ENCODE results near the gene GNL3L.
A peak's percentile ranks its signal among the peaks of the same experiment; 100 is the strongest.
"Not testable (repeated sequence)": the region's sequence is repeated elsewhere in the genome, so short reads cannot be mapped to it uniquely, and the experiment has no call there.

GNL3L gene, protein sequence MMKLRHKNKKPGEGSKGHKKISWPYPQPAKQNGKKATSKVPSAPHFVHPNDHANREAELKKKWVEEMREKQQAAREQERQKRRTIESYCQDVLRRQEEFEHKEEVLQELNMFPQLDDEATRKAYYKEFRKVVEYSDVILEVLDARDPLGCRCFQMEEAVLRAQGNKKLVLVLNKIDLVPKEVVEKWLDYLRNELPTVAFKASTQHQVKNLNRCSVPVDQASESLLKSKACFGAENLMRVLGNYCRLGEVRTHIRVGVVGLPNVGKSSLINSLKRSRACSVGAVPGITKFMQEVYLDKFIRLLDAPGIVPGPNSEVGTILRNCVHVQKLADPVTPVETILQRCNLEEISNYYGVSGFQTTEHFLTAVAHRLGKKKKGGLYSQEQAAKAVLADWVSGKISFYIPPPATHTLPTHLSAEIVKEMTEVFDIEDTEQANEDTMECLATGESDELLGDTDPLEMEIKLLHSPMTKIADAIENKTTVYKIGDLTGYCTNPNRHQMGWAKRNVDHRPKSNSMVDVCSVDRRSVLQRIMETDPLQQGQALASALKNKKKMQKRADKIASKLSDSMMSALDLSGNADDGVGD

DNA sequence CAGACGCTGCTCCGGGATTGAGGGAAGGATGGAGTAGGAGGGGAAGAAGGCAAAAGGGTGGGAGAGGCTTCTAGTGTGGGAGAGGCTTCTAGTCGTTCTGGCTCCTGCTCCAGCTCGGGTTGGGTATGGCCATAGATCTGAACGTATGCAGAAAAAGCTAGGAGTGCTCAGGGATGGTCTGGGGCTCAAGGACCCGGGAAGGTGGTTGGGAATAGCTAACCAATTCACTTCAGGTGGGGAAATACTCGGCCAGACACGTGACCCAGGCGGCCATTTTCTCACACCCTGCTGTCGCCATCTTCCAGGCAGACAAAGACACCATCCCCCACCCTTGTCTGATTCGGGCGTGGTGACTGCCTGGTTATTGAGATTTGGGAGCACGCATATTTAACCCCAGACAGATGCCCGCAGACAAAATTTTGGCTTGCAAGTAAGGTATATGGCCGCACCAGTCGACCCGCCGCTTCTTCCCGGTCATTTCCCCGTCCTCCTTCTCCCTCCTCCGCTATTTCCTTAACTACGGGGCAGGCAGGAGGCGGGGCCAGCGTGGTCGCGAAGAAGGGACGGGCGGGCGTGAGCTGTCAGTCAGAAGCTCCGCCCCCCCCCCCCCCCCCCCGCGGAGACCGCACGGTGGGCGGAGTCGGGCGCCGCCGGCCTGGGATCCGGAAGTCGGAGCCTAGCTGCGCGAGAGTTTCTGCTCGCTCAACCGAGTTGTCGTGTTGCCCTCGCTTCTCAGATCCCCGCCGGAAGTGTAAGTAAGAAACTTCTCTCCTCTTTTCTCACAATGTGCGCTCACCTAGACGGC, at the start of gene GNL3L:
TSS of gene GNL3L (plus strand) at position 668 of the 805 bp plus-strand sequence. CDS start 2,348 bp downstream, outside the sequence.
- DNase-seq: peak; percentile 84

DNA sequence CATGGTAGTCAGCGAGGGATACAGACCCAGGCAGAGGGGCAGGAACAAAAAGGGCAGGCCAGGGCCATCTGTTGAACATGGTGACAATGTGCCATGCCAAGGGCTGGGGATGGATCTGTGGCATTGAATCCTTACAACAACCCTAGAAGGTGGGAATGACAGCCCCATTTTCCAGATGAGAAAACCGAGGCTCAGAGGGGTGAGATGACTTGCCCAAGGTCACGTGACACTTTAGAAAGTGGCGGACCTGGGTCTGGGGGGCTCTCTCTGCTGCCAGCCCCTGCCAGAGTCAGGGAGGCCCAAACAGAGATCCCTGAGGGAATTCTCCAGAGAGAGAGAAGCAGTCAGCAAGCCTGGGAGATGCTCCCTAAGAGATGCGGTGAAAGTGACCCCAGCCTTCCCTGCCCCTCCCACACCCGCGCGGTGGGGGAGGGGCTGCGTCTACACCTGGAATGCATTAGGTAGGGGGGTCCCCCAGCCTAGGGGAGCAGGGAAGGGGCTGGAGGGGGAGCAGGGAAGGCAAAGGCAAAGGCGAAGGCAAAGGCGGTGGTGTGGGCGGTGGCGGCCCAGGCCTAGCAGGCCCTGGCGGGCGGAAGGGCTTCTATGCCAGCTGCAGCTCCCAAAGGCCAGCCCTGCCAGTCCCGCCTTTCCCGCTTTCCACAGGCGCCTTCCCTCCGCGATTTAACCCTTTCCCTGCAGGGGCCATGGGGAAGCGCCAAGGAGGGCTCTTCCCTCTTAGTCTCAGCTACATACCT, 47.0 kb upstream of the GNL3L start:
- DNase-seq: no peak

DNA sequence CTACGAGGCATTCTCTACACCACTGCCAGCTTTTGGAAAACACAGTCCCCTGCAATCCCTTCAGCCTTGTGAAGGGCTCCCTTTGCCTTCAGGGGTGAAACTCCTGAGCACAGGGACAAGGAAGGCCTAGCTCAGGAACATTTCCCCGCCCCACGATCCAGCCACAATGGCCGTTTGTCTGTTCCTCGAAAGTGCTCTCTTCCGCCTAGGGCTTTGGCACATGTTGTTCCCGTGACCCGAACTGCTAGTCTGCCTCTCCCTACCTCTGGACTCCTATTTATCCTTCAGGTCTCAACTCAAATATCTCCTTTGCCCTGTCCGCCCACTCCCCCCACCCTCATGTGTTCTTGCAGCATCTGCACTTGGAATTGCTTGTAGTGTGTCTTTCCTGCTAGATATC, 46.1 kb upstream of the GNL3L start:
- DNase-seq: no peak

DNA sequence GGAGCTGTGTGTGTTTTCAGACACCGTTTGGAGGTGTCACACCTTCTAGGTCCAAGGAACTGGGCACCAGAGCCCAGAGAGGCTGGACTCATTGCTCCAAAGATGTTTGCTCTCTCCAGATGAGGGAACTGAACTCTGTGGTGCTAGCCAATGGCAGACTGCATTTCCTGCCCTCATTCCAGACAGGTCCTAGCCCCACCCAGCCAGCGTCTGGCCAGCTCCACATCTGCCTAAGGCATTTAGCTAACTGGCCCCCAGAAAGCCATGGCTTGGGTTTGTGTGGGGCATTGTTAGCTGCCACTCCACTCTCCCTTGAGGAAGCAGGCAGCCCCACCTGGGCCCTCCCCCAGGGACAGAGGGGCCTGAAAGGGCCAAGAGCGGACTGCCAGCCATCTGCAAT, 45.4 kb upstream of the GNL3L start:
- DNase-seq: no peak

DNA sequence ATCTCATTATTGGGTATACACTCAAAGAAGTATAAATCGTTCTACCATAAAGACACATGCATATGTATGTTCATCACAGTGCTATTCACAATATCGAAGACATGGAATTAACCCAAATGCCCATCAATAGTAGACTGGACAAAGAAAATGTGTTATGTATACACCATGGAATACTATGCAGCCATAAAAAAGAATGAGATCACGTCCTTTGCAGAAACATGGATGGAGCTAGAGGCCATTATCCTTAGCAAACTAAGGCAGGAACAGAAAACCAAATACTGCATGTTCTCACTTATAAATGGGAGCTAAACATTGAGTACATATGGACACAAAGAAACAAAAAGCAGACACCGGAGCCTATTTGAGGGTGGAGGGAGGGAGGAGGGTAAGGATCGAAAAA, 40.2 kb upstream of the GNL3L start:
- not testable (repeated sequence) for DNase-seq

DNA sequence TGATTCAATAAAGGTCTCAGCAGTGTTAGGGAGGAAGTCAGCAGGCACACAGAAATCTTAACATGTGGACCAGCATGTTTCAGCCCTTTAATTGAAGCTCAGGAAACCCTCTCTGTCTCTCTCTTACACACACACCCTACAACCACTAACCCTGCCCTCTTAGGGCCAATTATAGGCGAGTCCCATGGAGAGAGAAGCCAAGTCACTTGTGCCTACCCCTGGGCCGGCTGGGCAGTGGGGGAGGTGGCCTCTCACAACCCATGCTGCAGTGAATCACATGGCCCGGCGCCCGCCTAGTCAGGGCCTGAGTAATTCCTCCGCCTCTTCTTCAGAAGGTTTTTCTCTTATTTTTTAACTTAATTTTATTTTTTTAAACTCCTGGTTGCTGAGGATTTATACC, 37.7 kb upstream of the GNL3L start:
- no peak for DNase-seq

DNA sequence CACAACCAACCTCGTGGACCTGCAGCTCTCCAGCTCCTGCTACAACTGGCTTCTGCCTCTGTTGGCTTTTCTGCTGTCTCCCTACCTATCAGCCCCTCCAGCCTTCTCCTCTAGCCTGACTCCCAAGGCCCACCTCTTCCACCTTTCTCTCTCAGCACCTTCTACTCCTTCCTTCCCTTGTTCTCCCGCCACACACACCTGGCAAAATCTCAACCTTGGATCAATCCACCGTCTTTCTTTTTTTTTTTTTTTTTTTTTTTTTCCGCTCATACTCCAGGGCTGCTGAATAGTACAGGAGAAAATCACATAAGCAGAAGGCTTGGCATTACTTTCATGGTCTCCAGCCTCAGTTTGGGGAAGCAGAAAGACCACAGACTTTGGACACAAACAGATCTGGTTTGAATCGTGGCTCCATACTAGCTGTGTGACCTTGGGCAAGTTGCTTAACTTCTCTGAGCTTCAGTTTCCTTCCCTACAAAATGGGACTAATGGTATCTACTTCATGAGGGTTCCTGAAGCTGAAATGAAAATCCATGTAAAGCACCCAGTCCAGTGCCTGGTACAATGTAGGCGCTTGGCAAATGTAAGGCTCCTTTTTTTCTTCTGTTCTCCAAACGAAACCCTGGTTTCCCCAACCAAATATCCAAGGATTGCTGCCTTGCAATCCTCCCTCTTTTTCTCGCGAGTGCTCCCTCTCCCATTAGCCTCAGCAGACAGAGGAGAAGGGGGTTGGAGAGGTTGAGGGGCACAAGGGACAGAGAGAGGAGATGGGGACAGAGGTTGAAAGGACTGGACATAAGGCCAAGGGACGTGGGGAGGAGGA, 35.6 kb upstream of the GNL3L start:
- DNase-seq: no peak

DNA sequence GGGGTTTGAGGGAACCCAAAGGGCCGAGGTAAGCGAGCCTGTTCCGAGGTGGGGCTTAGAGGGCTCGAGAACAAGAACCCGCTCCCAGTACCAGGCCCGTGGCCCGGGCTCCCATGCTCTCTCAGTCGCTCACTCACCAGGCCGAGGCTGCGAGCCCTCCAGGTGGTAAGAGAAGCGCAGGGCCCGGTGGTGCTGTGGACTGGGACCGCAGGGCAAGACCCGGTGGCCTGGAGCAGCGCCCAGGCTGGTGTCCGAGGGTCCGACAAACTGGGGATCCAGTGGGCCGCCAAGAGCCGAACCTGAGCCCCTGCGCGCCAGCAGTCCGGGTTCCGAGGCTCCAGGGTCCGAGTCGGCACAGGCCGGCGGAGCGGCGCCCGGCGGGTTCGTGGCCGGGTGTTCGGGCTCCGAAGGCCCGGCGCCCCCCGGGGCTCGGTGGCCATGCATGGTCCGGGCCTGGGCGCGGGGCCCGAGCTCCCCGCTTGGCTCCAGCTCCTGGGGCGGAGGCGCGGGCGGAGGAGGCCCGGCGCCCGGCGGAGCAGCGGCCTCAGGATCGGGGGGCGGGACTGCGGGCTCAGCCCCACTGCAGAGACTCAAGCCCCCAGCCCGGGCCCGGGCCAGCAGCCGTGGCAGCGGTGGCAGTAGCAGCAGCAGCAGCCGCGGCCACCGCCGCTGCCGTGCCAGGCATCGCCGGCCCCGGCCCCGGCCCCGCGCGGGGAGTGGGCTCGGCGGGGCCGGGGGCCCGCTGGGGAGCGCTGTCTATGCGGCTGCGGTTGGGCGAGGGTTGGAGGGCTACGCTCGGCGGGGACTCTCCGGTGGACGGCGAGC, 34.8 kb upstream of the GNL3L start:
- no peak for DNase-seq

DNA sequence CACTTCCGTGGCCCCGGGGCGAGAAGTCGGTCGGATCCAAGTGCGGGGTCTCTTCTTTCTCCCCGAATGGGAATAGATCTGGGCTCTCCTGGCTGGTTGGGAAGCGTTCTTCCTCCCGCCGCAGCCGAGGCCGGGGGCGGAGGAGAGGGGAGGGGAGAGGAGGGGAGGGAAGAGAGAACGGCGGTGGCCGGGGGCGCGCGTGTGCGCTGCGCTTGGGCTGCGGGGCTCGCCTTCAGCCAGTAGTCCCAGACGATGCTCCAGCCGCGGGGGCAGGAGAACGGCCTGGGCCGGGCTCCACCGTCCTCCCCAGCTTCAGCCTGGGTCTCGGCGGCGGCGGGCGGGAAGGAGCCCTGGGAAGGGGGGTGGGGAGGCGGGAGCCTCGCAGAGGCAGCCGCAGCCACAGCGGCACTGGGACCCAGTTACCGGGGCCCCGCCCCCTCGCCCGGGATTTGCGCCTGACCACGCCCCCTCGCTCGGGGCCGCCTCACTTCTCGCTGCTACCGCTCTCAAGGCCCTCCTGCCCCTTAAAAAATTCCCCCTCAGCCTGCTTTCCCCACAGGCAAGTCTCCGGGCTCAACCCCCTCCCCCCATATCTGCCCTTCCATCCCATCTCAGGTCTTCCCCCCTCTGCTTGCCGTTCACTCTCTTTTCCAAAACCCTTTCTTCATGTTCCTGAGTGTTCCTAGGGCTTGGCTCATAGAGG, 34.1 kb upstream of the GNL3L start, which contains the start of gene FGD1:
TSS of gene FGD1 (minus strand) at position 421 of the 703 bp plus-strand sequence. CDS start 802 bp downstream, outside the sequence.
- peak; percentile 27 for DNase-seq

DNA sequence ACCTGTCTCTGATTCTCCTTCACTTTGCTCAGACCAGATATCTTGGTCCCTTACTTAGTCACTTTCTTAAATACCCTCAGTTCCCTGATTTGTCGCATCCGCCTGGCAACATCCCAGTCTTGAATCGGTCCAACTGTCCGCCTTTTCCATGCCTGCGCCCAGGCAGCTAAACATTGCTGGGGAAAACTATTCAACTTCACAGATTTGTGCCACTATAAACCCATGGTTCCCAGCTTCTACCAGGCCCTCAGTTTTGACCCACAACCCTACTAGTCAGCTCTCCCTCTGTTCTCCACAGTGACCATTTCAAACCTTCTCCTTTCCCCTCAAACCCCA, 33.5 kb upstream of the GNL3L start:
- no peak for DNase-seq

DNA sequence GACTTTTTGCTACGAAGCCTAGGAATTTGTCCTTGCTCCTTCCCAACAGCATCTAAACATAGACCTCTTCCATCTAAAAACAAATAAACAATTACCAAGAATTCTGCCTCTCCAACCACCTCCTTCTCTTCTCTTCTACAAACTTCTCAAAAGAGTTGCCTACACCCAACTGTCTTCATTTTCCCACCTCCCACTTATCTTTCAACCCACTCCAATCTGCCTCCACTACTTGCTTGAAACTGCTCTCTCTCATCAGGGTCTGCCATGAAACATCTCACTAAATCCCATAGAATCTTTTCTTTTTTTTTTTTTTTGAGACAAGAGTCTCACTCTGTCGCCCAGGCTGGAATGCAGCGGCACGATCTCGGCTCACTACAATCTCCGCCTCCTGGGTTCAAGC, 33.1 kb upstream of the GNL3L start:
- DNase-seq: no peak

DNA sequence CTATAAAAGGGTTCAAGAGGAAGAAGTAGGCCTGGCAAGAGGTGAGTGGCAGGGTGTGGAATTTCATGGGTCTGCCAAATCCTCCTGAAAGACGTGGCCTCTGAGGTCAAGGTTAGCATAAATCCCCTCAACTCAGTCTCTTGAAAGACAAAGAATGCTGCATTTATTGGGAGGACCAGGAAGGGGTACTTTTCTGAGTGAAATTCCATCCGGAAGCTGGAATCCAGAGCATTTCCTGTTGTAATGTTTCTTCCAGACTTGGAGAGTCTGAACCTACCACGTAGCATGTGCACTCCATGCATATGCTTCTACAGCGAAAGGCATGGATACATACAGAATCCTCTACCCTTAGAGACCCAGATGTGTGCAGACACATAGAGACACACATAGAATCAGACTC, 20.6 kb upstream of the GNL3L start:
- DNase-seq: no peak

DNA sequence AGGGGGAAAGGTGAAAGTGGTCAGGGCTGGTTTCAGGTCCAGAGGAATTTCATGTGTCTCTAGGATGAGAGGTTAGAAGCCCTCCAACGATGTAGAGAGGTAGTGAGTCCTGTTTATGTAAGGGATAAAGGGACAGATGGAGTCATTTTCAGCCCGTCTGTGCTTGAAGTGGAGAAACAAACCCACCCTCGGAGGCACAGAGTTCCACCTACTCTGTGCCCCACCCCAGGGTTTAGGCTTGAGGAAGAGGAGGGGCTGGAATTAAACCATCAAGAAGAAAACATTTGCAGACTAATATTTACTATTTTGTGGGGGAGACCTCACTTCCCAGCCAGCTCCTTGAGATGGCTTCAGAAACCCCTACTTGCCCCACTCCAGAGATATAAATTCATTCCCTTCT, 868 bp upstream of the GNL3L start:
- DNase-seq: no peak

DNA sequence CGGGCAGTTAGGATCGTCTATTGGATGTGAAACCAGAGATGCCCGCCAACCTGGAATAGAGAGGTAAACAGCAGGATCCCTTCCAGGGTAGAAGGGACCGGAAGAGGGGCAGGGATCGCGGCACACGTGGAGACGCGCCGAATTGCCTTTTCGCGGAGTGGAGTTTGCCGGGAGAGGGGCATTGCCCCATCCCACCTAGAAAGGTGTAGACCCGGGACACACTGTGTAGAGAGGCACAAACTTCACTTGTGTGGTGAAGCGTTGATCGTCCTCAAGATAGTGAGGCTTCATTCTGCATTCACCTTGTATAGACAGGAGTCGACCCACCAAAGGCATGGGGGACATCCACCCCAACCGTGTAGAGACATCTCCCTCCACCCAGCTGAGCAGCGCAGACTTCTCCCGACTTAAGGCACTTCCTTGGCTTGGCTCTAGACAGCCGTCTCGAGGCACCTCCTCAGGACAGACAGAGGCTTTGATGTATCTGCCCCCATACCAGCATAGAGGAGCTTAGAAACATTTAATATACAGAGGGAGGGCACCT, 410 bp downstream of the GNL3L start:
- DNase-seq: no peak

DNA sequence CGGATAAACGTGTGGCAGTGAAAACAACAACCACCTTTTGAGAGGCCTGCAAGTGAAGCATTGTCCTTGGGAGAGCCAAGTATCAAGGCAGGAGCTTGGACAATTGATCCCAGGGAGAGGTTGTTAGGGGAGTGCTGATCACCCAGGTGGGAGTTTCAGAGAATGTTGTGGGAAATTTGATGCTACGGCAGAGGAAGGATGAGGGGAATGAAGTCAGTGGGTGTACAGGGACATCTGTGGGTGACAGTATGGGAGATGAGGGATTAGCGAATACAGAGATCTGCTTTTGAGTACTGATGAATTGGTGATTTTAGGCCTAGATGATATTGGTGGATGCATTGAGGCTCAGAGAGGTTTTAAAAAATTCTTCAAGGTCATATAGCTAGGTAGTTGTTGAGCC, 4.3 kb downstream of the GNL3L start:
- no peak for DNase-seq

DNA sequence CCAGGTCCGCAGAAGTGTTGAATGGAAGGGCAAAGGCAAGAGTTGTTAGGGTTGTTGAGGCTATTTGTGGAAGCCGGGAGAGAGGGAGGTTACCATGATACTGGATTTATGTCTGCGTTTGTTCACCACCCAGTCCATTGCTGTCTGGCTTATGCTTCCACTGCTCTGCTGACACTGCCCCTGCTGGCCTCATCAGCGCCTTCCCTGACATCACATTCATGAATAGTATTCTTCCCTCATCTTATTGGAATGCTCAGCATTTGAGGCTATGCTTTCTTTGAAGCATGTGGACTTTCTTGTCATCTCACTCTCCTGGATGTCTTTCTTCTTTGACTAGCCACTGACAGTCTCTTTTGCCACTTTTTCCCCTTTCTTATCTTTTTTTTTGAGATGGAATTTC, 10.3 kb downstream of the GNL3L start:
- DNase-seq: no peak

DNA sequence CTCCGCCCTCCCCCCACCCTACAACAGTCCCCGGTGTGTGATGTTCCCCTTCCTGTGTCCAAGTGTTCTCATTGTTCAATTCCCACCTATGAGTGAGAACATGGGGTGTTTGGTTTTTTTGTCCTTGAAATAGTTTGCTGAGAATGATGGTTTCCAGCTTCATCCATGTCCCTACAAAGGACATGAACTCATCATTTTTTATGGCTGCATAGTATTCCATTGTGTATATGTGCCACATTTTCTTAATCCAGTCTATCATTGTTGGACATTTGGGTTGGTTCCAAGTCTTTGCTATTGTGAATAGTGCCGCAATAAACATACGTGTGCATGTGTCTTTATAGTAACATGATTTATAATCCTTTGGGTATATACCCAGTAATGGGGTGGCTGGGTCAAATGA, 12.2 kb downstream of the GNL3L start:
- not testable (repeated sequence) for DNase-seq

DNA sequence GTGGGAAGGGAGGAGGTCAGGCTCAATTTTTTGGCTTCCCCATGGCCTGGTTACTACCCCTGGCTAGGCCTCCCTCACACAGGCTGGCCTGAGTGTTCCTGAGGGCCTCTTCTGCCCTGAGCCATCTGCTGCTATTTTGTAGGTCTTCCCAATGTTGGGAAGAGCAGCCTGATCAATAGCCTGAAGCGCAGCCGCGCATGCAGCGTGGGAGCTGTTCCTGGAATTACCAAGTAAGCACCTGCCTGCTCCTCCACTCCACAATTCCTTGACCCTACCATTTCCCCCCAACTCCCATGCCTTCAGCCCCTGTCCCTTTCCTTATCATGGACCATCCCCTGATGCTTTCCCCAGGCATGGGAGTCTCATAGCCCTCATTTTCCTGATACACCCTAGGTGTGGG, 20.8 kb downstream of the GNL3L start:
- DNase-seq: no peak

DNA sequence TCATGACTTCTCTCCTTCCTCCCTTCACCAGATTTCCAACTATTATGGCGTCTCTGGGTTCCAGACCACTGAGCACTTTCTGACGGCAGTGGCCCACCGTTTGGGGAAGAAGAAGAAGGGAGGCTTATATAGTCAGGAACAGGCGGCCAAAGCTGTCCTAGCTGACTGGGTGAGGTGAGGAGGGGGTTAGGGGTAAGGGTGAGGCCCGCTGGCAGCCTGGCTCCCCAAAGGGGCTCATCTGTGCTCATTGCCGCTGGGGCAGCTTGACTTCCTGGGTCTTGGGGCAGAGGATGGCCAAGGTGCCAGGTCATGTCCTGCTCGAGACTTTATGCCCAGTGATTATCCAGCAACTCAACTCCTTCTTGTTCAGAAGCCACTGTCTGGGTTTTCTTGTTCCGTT, 21.8 kb downstream of the GNL3L start:
- no peak for DNase-seq

DNA sequence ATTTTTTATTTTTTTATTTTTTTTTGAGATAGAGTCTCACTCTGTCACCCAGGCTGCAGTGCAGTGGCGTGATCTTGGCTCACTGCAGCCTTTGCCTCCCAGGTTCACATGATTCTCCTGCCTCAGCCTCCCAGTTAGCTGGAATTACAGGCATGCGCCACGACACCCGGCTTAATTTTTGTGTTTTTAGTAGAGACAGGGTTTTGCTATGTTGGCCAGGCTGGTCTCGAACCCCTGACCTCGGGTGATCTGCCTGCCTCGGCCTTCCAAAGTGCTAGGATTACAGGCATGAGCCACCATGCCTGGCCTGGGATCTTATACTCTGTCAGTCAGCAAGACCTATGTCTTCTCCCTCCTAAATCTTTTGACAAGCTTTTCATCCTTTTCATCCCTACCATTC, 25.0 kb downstream of the GNL3L start:
- DNase-seq: not testable (repeated sequence)
